HG03139 (cell line): ENCODE measurements around the gene DLL1.

Experiments used
- ATAC-seq: cut with Tn5 transposase; IDR thresholded peaks from one replicate; pipeline ENCODE4 v1.9.1; 2021; ENCODE audit not compliant: unreplicated experiment

The DLL1 gene

DNA sequence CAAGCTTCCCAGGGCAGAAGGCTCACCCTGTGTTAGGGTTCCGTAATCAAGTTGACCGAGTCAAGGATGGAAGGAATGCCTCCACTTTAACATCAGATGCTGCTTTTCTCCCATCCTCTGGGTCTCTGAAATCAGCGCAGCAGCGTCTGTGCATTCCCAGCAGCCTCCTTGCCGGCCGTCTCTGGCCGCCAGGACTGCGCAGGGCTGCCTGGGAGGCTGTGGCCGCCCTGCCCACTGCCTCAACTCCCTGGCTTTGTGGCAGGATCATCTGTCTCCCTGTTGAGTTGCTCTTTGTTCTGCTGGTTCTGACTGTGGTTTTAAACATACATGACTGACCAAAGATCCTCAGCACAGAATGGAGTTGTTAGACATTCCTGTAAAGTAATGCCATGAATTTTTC lies 56.5 kb downstream of the DLL1 start:
- no peak for ATAC-seq

DNA sequence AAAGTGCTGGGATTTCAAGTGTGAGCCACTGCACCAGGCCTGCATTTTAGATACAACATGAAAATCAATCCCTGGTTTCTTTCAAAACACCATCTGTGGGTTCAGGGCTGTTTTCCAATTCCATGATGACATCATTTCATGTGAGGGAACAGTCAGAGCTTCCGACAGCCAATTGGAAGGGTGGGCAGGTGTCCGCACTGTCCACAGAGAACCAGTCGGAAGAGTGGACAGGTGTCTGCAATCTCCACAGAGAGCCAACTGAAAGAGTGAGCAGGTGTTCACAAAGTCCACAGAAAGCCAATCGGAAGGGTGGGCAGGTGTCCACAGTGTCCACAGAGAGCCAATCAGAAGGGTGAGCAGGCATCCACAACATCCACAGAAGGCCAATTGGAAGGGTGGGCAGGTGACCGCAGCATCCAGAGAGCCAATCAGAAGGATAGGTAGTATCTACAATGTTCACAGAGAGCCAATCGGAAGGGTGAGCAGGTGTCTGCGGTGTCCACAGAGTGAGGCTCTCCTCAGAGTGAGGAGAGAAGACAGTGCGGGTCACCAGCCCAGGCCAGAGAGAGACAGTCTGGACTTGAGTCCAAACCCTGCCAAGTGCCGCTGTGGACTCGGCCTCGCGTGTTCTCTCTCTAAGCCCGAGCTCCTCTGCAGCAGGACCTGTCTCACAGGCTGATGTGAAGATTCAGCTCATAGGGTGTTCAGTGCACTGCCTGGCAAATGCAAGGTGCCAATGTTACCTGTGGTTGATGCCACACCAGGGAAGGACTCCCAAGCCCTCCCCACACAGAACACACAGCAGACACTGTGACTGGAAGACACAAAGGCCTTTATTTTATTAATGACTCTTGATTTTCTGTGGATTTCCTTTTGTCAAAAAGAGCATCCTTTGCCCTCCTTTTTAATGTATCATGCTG lies 57.3 kb downstream of the DLL1 start:
- ATAC-seq, result no peak
